B cell (primary cell): ENCODE data around the gene CCL14. TPM values are rescaled to one million over a fixed set of nuclear protein-coding genes. Genes with fewer than 3 reads are reported as not detected.

Experiments used
- ATAC-seq: fragments of 200-7000 bp; cut with Tn5 transposase; one replicate; pipeline ENCODE4 v1.10.0; 2021; ENCODE audit warnings: low read depth, mild to moderate bottlenecking, moderate number of reproducible peaks, moderate library complexity
- CTCF ChIA-PET: fragments of 350-600 bp; sonication (Branson Sonifier 250); formaldehyde crosslinking; loops from one replicate; lab custom pipeline; 2021; ENCODE audit warnings: antibody characterized with exemption, inconsistent platforms; lab: Charles Lee
- POLR2A ChIA-PET: fragments of 350-600 bp; sonication (Branson Sonifier 250); formaldehyde crosslinking; loops from one replicate; lab custom pipeline; 2021; ENCODE audit warnings: antibody characterized with exemption; lab: Charles Lee
- DNase-seq: peaks from one replicate; pipeline ENCODE4 v3.0.0; 2013
- H2AFZ ChIP-seq: 2 replicates; pipeline ENCODE4 v1.6.1; 2012; ENCODE audit warnings: mild to moderate bottlenecking, low read depth, low read length; ENCODE audit not compliant: insufficient read depth, poor library complexity, severe bottlenecking
- H3K27ac ChIP-seq, 2 donors: 1 replicate in 1 of 2; 2 replicates in 1 of 2; pipeline ENCODE4 v1.5.1; 2012 to 2013; ENCODE audit warnings: low read length in 2 of 2, mild to moderate bottlenecking in 2 of 2, moderate library complexity in 1 of 2
- H3K27me3 ChIP-seq, 4 experiments: fragments of 200-600 bp in 1 of 4; sonication (generic) in 1 of 4; replicated peaks in 1 of 4; 1 replicate in 2 of 4; 2 replicates in 2 of 4; pipeline versions ENCODE4 v1.6.1 to v1.7.0; 2013 to 2016; ENCODE audit warnings: low read length in 3 of 4, mild to moderate bottlenecking in 2 of 4, mixed read lengths in 1 of 4, moderate library complexity in 1 of 4; ENCODE audit not compliant: insufficient read depth in 4 of 4, control insufficient read depth in 3 of 4; ENCODE audit errors: control extremely low read depth in 1 of 4
- H3K36me3 ChIP-seq, 2 experiments: replicated peaks in 1 of 2; 1 replicate in 1 of 2; 2 replicates in 1 of 2; pipeline versions ENCODE4 v1.6.1 to v1.7.1; 2013; ENCODE audit warnings: low read length in 1 of 2; ENCODE audit not compliant: insufficient read depth in 2 of 2, control insufficient read depth in 1 of 2; ENCODE audit errors: control extremely low read depth in 1 of 2, extremely low read depth in 1 of 2
- H3K4me1 ChIP-seq, 2 donors: fragments of 200-600 bp in 1 of 2; sonication (generic) in 1 of 2; 1 replicate in 1 of 2; 2 replicates in 1 of 2; pipeline versions ENCODE4 v1.5.1 to v1.6.1; 2013 to 2017; ENCODE audit warnings: low read length in 2 of 2; ENCODE audit not compliant: control insufficient read depth in 2 of 2, insufficient read depth in 2 of 2
- H3K4me2 ChIP-seq: replicated peaks from 2 replicates; pipeline ENCODE3; 2012; ENCODE audit warnings: mild to moderate bottlenecking, low read depth, low read length; ENCODE audit not compliant: poor library complexity, severe bottlenecking
- H3K4me3 ChIP-seq, 5 experiments: fragments of 200-600 bp in 1 of 5; sonication (generic) in 1 of 5; 1 replicate in 3 of 5; 2 replicates in 2 of 5; pipeline versions ENCODE4 v1.5.1 to v1.7.0; 2011 to 2016; ENCODE audit warnings: low read length in 4 of 5, mild to moderate bottlenecking in 4 of 5, low read depth in 2 of 5, control low read depth in 1 of 5, moderate library complexity in 1 of 5; ENCODE audit not compliant: insufficient read depth in 1 of 5; ENCODE audit errors: control extremely low read depth in 1 of 5, extremely low read depth in 1 of 5
- H3K79me2 ChIP-seq: fragments of 200-600 bp; sonication (generic); one replicate; pipeline ENCODE4 v1.6.0; 2016; ENCODE audit warnings: low read length; ENCODE audit not compliant: control insufficient read depth, insufficient read depth
- H3K9ac ChIP-seq: fragments of 200-600 bp; sonication (generic); 2 replicates; pipeline ENCODE4 v1.6.1; 2017; ENCODE audit warnings: mild to moderate bottlenecking, low read length, moderate library complexity
- H3K9me3 ChIP-seq, 3 donors: one replicate each; pipeline versions ENCODE4 v1.6.1 to v1.7.1; 2013; ENCODE audit warnings: low read length in 2 of 3; ENCODE audit not compliant: control insufficient read depth in 2 of 3, insufficient read depth in 1 of 3; ENCODE audit errors: control extremely low read depth in 1 of 3
- H4K20me1 ChIP-seq: 2 replicates; pipeline ENCODE4 v1.6.0; 2012; ENCODE audit warnings: mild to moderate bottlenecking, low read length; ENCODE audit not compliant: insufficient read depth, control insufficient read depth, poor library complexity, severe bottlenecking
- H3K27ac Mint-ChIP-seq: one replicate; pipeline ENCODE4 v1.8.0; 2021; ENCODE audit warnings: mixed read lengths
- H3K27me3 Mint-ChIP-seq: one replicate; pipeline ENCODE4 v1.8.0; 2021; ENCODE audit warnings: mixed read lengths
- H3K4me1 Mint-ChIP-seq: one replicate; pipeline ENCODE4 v1.8.0; 2021; ENCODE audit warnings: mixed read lengths
- H3K4me3 Mint-ChIP-seq: one replicate; pipeline ENCODE4 v1.8.0; 2021; ENCODE audit warnings: mixed read lengths
- H3K9me3 Mint-ChIP-seq: one replicate; pipeline ENCODE4 v1.8.0; 2022; ENCODE audit warnings: mixed read lengths; ENCODE audit not compliant: insufficient read depth
- CTCF ChIP-seq: fragments of 200-600 bp; IDR thresholded peaks from one replicate; pipeline ENCODE4 v1.8.0; 2022; ENCODE audit warnings: antibody characterized with exemption, mild to moderate bottlenecking
- EZH2 ChIP-seq: IDR thresholded peaks from 2 replicates; pipeline ENCODE4 v1.6.1; 2012; ENCODE audit warnings: borderline replicate concordance, low read depth, mild to moderate bottlenecking, moderate library complexity, low read length; ENCODE audit not compliant: insufficient read depth, poor library complexity, severe bottlenecking
- WGBS: methylation state at CpG from one replicate; pipeline ENCODE4 v1.1.5; 2013; ENCODE audit warnings: missing lambda C conversion rate; ENCODE audit not compliant: insufficient coverage; 5-methylcytosine and 5-hydroxymethylcytosine counted together
- intact Hi-C: fragments of 100-400 bp; cut with micrococcal nuclease; formaldehyde crosslinking; loops from one replicate; pipeline ENCODE4 v1.10.0; 2022
- polyA plus RNA-seq: library from polyadenylated mRNA; depleted of rRNA; stranded (reverse); fragments of >200 nt; gene quantifications from 2 replicates; pipeline ENCODE4 v1.2.3, GENCODE V29; 2012
- total RNA-seq, 2 donors: library from RNA; stranded (reverse); fragments of 120-200 nt in 1 of 2; gene quantifications; 1 replicate in 1 of 2; 2 replicates in 1 of 2; pipeline versions ENCODE4 v1.2.3 to v1.2.4, GENCODE V29; 2013 to 2022

The CCL14 gene
- total and polyA plus RNA-seq, 2 donors (not counting 1 experiment from before 2014, with no cell fraction given), result not detected

- Mint-ChIP-seq H3K27ac (no peak overlapping the region), H3K27me3 (peaks cover 11% of the 10 kb centered on the region), H3K4me3 (no peak overlapping the region), H3K4me1 (peaks cover 14% of the 10 kb centered on the region), H3K9me3 (peaks cover 2% of the 10 kb centered on the region)
- Histone ChIP-seq H3K4me3 (no peak overlapping the region), H3K27ac (no peak overlapping the region), H4K20me1 (no peaks in the 10 kb centered on the region), H3K4me1 (peaks cover 12 to 15% of the 10 kb centered on the region in 2 donors), H3K79me2 (no peaks in the 10 kb centered on the region), H3K36me3 (no peaks in the 10 kb centered on the region), H2AFZ (no peak overlapping the region), H3K9me3 (peaks cover 0 to 11% (median 0%) of the 10 kb centered on the region in 3 donors), H3K27me3 (peaks cover 0 to 8% (median 0%) of the 10 kb centered on the region in 4 experiments), H3K4me2 (no peak overlapping the region), H3K9ac (no peak overlapping the region)
- ATAC-seq (no peak), DNase-seq (no peak)
- POLR2A ChIA-PET, result no interaction called here
- 100% methylated on average over 1 of the region's 2 CpGs for WGBS
- CTCF ChIA-PET, result interaction anchor here (0.9 to 2.0 kb wide), 3 partner anchors 27 to 464 kb away, joined by 3 to 6 read pairs (median 4); no protein-coding TSS in a partner anchor
- TF ChIP-seq CTCF (no peak), EZH2 (no peak)
- intact Hi-C loops, result no loop called here
Measured at GRCh38 chr17:36019423-36019822, 32.9 kb upstream of the CCL14 start.

GRCh38 chr17:36017799-36018198 is 31.3 kb upstream of the CCL14 start, which contains the start of gene CCL23:
Gene CCL23, minus strand, starts transcription at chr17:36017972. Its CDS starts 75 bp downstream, at chr17:36017897.
- ATAC-seq, result peak; percentile 21
- no peak for TF ChIP-seq CTCF
- POLR2A ChIA-PET, result no interaction called here

More at GRCh38 chr17:36017799-36018198, 31.3 kb upstream of the CCL14 start, which contains the start of gene CCL23:
- Histone ChIP-seq H3K4me2 (peak within 1 kb of the TSS; percentile 3), H3K27me3 (no peaks in the 10 kb centered on the region), H3K9ac (no peak within 1 kb of the TSS), H4K20me1 (no peaks in the 10 kb centered on the region), H3K27ac (peak within 1 kb of the TSS in 1 of 2 donors; percentile 5), H3K9me3 (peaks cover 0 to 10% (median 0%) of the 10 kb centered on the region in 3 donors), H3K4me3 (no peak within 1 kb of the TSS), H3K4me1 (peaks cover 12 to 15% of the 10 kb centered on the region in 2 donors), H3K36me3 (no peaks in the 10 kb centered on the region), H2AFZ (peak within 1 kb of the TSS; percentile 55), H3K79me2 (no peaks in the 10 kb centered on the region)
- Mint-ChIP-seq H3K27ac (no peak within 1 kb of the TSS), H3K27me3 (peaks cover 11% of the 10 kb centered on the region), H3K4me1 (peaks cover 14% of the 10 kb centered on the region), H3K4me3 (no peak within 1 kb of the TSS), H3K9me3 (peaks cover 2% of the 10 kb centered on the region)
- CTCF ChIA-PET, result interaction anchor here (1.0 to 3.2 kb wide), 5 partner anchors 28 to 465 kb away, joined by 3 to 17 read pairs (median 4); no protein-coding TSS in a partner anchor
- DNase-seq, result peak; percentile 24
- WGBS, result 38% methylated on average over 4 of the region's 6 CpGs
- intact Hi-C loops, result no loop called here
